Subcutaneous adipose tissue (tissue), 4 donors: ENCODE results near the gene ABCG2. TPM values are rescaled to one million over a fixed set of nuclear protein-coding genes. Genes with fewer than 3 reads are reported as not detected.

ENCODE experiments used
- total RNA-seq, 4 donors: library from RNA; depleted of rRNA; stranded (reverse); fragments of >200 nt; gene quantifications; one replicate each; pipeline ENCODE4 v1.1.0, GENCODE V29; 2016
- TF ChIP-seq, protein P1 (sequence below): fragments of 450-650 bp; IDR thresholded peaks from one replicate; pipeline ENCODE4 v1.5.1; 2016; ENCODE audit warnings: low read depth, mild to moderate bottlenecking, control low read depth, antibody characterized with exemption, moderate library complexity

The ABCG2 gene
- total RNA-seq, 4 donors from 2014 or later: 4.9 to 12.4 (median 5.9) TPM

GRCh38 chr4:88146891-88147290 lies 11.5 kb downstream of the ABCG2 start:
- TF ChIP-seq, protein P1, sequence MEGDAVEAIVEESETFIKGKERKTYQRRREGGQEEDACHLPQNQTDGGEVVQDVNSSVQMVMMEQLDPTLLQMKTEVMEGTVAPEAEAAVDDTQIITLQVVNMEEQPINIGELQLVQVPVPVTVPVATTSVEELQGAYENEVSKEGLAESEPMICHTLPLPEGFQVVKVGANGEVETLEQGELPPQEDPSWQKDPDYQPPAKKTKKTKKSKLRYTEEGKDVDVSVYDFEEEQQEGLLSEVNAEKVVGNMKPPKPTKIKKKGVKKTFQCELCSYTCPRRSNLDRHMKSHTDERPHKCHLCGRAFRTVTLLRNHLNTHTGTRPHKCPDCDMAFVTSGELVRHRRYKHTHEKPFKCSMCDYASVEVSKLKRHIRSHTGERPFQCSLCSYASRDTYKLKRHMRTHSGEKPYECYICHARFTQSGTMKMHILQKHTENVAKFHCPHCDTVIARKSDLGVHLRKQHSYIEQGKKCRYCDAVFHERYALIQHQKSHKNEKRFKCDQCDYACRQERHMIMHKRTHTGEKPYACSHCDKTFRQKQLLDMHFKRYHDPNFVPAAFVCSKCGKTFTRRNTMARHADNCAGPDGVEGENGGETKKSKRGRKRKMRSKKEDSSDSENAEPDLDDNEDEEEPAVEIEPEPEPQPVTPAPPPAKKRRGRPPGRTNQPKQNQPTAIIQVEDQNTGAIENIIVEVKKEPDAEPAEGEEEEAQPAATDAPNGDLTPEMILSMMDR: no peak

DNA sequence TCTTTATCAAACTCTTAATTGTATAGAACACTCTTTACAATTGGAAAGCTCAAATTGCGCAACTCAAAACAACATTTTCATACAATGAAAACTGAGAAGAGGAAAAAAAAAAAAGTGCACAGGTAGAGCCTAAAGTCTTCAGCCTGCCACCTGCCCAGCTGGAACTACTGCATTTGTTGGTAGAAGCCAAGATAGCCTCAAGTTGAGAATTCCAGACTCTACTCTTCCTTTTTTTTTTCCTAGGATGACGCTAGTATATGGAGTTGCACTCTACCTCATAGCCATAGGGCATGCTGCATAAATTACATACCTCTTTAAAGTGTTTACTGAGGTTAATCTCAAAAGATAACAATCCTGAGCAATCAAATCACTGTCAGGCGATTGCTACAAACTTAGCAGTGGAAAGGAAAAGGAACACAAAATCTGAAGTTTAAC lies 13.6 kb downstream of the ABCG2 start:
- TF ChIP-seq, protein P1: no peak

GRCh38 chr4:88144048-88144447 lies 14.4 kb downstream of the ABCG2 start:
- TF ChIP-seq, protein P1: no peak

GRCh38 chr4:88143504-88143903 lies 14.9 kb downstream of the ABCG2 start:
- TF ChIP-seq, protein P1: no peak

- TF ChIP-seq, protein P1: no peak
These were observed 19.9 kb downstream of the ABCG2 start for GRCh38 chr4:88138561-88138960.

DNA sequence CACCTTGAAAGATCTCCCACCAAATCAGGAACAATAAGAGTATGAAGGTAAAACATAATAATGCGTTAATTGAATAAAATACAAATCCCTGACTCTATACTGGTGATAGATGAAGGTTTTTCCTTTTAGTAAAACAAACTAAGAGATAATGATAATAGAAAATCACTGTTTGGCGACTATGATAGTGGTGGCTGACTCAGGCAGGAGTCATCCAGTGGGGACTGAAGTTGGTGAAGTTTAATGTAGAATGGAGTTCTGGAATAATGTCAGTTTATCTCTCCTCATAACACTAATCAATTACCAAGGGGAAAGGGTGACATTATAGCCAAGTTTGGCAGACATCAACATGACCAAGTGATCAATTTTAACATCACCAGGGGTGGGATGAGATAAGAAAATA lies 21.3 kb downstream of the ABCG2 start:
- TF ChIP-seq, protein P1: no peak

DNA sequence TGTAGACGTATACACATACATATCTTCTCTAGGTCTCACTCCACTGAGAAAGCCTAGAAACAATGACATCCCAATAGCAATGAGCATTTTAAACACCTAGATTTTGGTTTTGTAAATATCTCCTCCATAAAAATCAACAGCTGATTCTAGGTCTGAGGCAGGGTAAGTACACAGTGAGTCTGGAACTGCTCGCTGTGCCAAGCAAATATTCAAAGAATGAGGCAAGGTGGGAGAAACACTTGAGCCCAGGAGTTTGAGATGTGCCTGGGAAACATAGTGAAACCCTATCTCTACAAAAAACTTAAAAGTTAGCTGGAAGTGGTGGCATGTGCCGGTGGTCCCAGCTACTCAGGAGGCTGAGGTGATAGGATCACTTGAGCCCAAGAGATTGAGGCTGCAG lies 22.2 kb downstream of the ABCG2 start:
- TF ChIP-seq, protein P1: no peak
